ENCODE measurements around the gene UCHL5. TPM values are rescaled to one million over a fixed set of nuclear protein-coding genes. Genes with fewer than 3 reads are reported as not detected.
A peak's percentile ranks its signal among the peaks of the same experiment; 100 is the strongest.

Gene UCHL5
- total RNA-seq, 1 experiment from 2014 or later = 94.4 TPM

GRCh38 chr1:193068013-193068412 lies 8.9 kb upstream of the UCHL5 start:
- no peak for TF ChIP-seq CTCF (IDR thresholded peaks at IDR 0.05; ENCODE audit: unreplicated experiment)
- Mint-ChIP-seq H3K4me1 (ENCODE audit: insufficient read depth, unreplicated experiment) (peaks cover 13% of the 10 kb centered on the region), H3K27ac (ENCODE audit: low read depth, unreplicated experiment) (no peak overlapping the region), H3K4me3 (ENCODE audit: unreplicated experiment) (no peak overlapping the region), H3K27me3 (ENCODE audit: insufficient read depth, unreplicated experiment) (no peaks in the 10 kb centered on the region), H3K36me3 (ENCODE audit: insufficient read depth, unreplicated experiment) (peaks cover 19% of the 10 kb centered on the region), H3K9me3 (ENCODE audit: unreplicated experiment) (no peaks in the 10 kb centered on the region)
- intact Hi-C loops (cut with micrococcal nuclease) = no loop called here
- no TSS peak for BruUV-seq (replicated peaks)
- POLR2A ChIA-PET = interaction anchor here (0.6 to 1.5 kb wide), 2 partner anchors 9 to 254 kb away, joined by 3 to 5 read pairs; partner anchors contain the start of genes RO60 and UCHL5
- CTCF ChIA-PET = no interaction called here
- DNase-seq (ENCODE audit: unreplicated experiment) = no peak

- no peaks in the 10 kb centered on the region for H3K27me3 Mint-ChIP-seq (ENCODE audit: insufficient read depth, unreplicated experiment)
- H3K36me3 Mint-ChIP-seq (ENCODE audit: insufficient read depth, unreplicated experiment) = peaks cover 14% of the 10 kb centered on the region
- DNase-seq (ENCODE audit: unreplicated experiment) = no peak
- peaks cover 13% of the 10 kb centered on the region for H3K4me1 Mint-ChIP-seq (ENCODE audit: insufficient read depth, unreplicated experiment)
- H3K27ac Mint-ChIP-seq (ENCODE audit: low read depth, unreplicated experiment) = peak overlapping the region; percentile 8
- no peaks in the 10 kb centered on the region for H3K9me3 Mint-ChIP-seq (ENCODE audit: unreplicated experiment)
- no peak overlapping the region for H3K4me3 Mint-ChIP-seq (ENCODE audit: unreplicated experiment)
- CTCF ChIA-PET = interaction anchor here (0.6 to 0.8 kb wide), 3 partner anchors 17 to 456 kb away, joined by 3 to 5 read pairs (median 3); no protein-coding TSS in a partner anchor
- intact Hi-C loops (cut with micrococcal nuclease) = no loop called here
- no TSS peak for BruUV-seq (replicated peaks)
- no peak for TF ChIP-seq CTCF (IDR thresholded peaks at IDR 0.05; ENCODE audit: unreplicated experiment)
- POLR2A ChIA-PET = interaction anchor here (0.7 kb wide), 1 partner anchor 254 kb away, joined by 5 read pairs; no protein-coding TSS in a partner anchor
These were observed 7.4 kb upstream of the UCHL5 start for GRCh38 chr1:193066606-193067005.

- intact Hi-C loops (cut with micrococcal nuclease) = no loop called here
- H3K27ac Mint-ChIP-seq (ENCODE audit: low read depth, unreplicated experiment) = peak overlapping the region; percentile 8
- ChIA-PET POLR2A (no interaction called here), CTCF (interaction anchor here (0.6 to 0.8 kb wide), 2 partner anchors 17 to 455 kb away, joined by 3 read pairs; no protein-coding TSS in a partner anchor)
- H3K9me3 Mint-ChIP-seq (ENCODE audit: unreplicated experiment) = no peaks in the 10 kb centered on the region
- peaks cover 18% of the 10 kb centered on the region for H3K4me1 Mint-ChIP-seq (ENCODE audit: insufficient read depth, unreplicated experiment)
- no peak for TF ChIP-seq CTCF (IDR thresholded peaks at IDR 0.05; ENCODE audit: unreplicated experiment)
- DNase-seq (ENCODE audit: unreplicated experiment) = no peak
- H3K4me3 Mint-ChIP-seq (ENCODE audit: unreplicated experiment) = no peak overlapping the region
- no peaks in the 10 kb centered on the region for H3K27me3 Mint-ChIP-seq (ENCODE audit: insufficient read depth, unreplicated experiment)
- H3K36me3 Mint-ChIP-seq (ENCODE audit: insufficient read depth, unreplicated experiment) = peaks cover 9% of the 10 kb centered on the region
- no TSS peak for BruUV-seq (replicated peaks)
These were observed 6.8 kb upstream of the UCHL5 start for GRCh38 chr1:193065954-193066353.

- no peaks in the 10 kb centered on the region for H3K27me3 Mint-ChIP-seq (ENCODE audit: insufficient read depth, unreplicated experiment)
- no peak for TF ChIP-seq CTCF (IDR thresholded peaks at IDR 0.05; ENCODE audit: unreplicated experiment)
- intact Hi-C loops (cut with micrococcal nuclease) = no loop called here
- POLR2A ChIA-PET = interaction anchor here (2.8 to 4.4 kb wide), 3 partner anchors 8 to 60 kb away, joined by 21 to 51 read pairs (median 25); partner anchors contain the start of genes CDC73 and GLRX2
- DNase-seq (ENCODE audit: unreplicated experiment) = no peak
- H3K4me3 Mint-ChIP-seq (ENCODE audit: unreplicated experiment) = no peak overlapping the region
- H3K4me1 Mint-ChIP-seq (ENCODE audit: insufficient read depth, unreplicated experiment) = peaks cover 29% of the 10 kb centered on the region
- CTCF ChIA-PET = interaction anchor here (0.6 kb wide), 1 partner anchor 556 kb away, joined by 3 read pairs; no protein-coding TSS in a partner anchor
- no peaks in the 10 kb centered on the region for H3K9me3 Mint-ChIP-seq (ENCODE audit: unreplicated experiment)
- no TSS peak for BruUV-seq (replicated peaks)
- H3K36me3 Mint-ChIP-seq (ENCODE audit: insufficient read depth, unreplicated experiment) = peaks cover 8% of the 10 kb centered on the region
- H3K27ac Mint-ChIP-seq (ENCODE audit: low read depth, unreplicated experiment) = no peak overlapping the region
These were observed 3.7 kb upstream of the UCHL5 start for GRCh38 chr1:193062698-193063463.

Measured in MCF 10A (cell line).